GM21619 (cell line): ENCODE measurements around the gene KMT5B.
"Not testable (repeated sequence)": the region's sequence is repeated elsewhere in the genome, so short reads cannot be mapped to it uniquely, and the experiment has no call there.

Experiments used
- ATAC-seq: cut with Tn5 transposase; IDR thresholded peaks from one replicate; pipeline ENCODE4 v1.9.1; 2021; ENCODE audit not compliant: unreplicated experiment

Gene KMT5B

DNA sequence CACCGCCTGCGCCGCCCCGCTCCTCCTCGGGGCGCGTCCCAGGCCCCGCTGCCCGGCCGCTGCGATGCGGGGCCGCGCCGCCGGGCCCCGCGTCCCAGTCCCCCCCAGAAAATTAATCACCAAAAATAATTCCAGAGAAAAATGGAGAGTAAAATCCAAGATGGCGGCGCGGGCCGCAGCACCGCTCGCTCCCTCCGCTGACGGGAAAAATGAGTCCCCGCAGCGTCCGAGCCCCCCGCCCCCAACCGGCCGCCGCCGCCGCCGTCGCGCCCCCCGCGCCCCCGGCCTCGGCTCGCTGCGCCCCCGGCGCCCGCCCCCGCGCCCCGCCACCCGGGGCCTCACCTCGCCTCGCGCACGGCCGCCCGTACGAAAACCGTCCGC lies at the start of gene KMT5B:
Gene KMT5B (minus strand): TSS at position 162 of the 381 bp plus-strand sequence. CDS start 23,220 bp downstream, outside the sequence.
- ATAC-seq = peak; percentile 16

DNA sequence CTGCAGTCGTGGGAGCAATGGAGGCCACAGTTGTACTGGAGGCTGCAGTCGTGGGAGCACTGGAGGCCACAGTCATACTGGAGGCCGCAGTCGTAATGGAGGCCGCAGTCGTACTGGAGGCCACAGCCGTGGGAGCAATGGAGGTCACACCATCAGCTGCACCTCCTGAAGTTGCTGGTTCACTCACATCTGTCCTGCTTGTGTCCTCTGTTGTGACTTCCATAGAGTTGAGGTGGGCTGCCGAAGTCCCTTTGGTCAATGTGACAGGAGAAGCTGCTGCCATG lies 49.4 kb upstream of the KMT5B start:
- no peak for ATAC-seq

DNA sequence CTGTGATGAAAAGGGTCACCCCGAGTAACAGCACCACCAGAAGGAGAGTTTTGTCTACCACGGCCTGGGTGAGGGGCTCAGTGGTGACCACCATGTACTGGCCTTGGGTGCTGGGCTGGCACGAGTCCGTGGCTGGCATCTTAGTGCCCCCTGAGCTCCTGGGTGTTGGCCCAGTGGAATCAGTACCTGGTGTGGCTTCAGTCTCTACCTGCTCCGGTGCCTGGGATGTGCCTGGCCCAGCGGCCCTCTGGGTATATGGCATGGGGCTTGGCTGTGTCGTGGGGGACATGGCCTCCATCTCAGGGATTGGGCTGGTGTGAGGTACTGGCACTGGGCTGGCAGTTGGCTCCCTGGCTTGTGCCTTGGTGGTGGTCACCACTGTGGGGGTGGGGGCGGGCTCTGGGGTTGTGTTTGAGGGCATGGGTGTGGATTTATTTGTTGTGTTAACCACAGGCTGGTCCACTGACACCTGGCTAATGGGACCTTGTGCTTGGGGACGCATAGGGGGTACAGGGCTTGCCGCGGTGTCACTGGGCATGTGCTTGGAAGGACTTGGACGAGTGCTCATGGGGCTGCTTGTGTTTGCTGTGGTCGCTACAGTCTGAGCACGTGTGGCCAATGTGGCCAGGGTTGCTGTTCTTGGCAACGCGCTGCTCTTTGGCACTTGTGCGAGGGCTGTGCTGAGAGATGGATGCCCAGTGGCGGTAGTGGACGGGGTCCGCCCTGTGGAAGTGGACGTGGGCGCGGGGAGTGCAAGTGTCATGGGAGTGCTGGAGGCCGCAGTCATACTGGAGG lies 48.9 kb upstream of the KMT5B start:
- ATAC-seq = no peak

DNA sequence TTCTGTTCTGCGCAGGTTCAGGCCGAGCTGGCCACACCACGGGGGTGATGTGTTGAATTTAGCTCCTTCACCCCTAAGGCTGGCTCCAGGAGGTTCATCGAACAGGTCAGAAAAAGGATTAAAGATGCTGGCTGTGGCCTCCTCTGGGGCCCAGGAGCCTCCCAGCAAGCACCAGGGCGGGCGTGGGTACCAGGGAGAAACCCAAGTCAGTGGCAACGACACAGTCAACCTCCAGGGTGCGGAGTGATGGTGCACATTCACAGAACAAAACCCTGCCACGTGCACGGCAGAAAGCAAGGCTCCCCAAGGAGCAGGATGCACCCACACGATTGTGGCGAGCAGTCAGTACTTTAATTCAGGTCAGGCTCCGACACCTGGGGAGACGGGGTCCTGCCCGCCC lies 47.9 kb upstream of the KMT5B start:
- no peak for ATAC-seq

DNA sequence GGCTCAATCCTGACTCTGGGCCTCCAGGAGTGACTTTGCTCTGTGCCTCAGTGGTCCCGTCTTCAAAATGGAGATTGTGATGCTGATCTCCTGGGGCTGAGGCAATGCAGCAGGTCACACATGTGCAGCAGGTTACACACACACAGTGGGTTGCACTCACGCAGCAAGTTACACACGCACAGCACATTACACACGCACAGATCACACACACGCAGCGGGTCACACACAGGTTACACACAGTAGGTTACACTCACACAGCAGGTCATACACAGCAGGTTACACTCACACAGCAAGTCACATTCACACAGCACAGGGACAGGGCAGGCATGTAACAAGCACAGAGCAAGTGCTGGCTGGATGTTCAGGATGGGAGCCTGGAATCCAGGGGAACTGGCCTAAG lies 47.4 kb upstream of the KMT5B start:
- ATAC-seq = no peak

DNA sequence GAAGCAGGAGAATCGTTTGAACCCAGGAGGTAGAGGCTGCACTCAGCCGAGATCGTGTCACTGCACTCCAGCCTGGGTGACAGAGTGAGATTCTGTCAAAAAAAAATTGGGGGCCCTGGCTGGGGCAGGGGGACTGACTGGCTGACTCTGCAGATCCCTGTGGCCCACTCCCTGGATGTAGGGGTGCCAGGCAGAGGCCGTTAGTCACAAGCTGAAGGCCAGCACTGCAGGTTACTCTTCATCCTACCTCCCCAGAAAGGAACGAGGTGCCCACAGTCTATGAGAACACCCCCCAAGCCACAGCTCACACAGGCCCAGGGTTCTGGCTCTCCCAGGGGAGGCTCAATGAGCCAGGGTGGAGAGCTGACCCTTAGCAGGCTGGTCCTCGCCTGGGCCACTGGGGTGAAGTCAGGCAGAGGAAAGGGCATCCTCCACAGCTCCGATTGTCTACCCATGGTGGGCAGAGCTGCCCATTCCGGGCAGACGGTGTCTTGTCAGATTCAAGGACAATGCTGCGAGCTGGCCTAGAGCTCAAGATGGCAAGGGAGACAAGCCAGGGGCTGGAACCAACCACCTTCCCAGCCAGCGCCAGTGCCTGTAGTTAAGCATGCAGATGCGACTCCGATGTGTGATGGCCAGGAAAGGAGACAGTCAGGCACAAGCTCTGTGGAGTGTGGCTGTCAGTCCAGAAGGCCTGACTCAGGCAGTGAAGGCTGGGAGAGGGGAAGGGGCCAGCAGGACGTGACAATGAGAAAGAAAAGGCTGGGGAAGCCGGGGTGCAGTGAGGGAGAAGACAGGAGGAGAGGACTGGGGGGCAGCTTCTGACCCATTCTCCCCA lies 46.2 kb upstream of the KMT5B start:
- no peak for ATAC-seq

DNA sequence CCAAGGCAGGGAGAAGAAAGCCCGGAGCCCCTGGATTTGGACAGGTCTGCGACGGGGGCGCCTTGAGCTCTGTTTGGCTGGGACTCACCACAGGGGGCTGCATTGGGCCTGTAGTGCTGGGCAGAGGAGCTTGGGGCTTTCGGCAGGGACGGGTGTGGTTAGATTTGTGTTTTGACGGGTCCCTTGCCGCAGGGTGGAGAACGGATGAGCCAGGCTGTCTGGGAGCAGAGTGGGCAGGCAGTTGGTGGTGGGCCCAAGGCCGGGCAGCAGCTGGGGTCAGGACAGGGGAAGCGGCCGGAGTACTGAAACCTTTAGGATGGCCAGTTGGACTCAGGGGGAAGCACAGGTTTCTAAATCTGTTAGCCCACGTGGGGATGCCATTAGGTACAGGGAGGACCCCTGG lies 45.3 kb upstream of the KMT5B start:
- ATAC-seq = no peak

DNA sequence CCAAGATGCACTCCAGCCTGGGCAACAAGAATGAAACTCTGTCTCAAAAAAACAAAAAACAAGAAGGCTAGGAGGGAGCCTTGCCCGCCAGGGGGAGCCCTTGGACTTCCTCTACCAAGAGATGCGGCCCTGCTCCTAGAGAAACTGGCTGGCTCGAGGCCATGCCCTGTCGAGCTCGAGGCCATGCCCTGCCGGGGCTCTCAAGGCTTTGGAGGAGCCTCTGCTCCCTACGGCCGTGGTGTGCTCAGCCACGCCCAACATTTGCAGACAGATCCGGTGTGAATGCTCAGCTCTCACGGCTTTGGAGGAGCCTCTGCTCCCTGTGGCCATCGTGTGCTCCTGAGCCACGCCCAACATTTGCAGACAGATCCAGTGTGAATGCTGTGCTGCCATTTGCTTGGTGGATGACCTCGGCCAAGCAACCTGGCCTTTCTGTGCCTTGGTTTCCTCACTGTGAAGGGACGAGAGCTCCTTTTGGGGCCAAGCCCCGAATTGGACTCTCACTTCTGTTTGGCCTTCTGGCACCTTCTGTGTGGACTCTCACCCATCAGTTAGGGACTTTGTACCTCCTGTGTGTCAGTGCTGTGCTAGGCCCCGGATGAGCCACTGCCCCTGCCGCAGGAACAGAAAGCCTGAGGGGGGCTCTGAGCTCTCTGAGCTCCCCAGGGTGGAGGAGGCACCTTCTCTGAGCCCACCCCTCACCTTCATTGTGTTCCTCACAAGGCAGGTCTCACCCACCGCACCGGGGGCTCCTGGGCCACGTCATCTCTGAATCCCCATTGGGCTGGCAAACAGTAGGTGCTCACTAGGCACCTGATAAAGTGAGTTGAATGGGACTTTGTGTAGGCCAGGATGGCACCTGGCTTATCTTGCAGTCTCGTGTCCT lies 44.6 kb upstream of the KMT5B start:
- ATAC-seq = no peak

DNA sequence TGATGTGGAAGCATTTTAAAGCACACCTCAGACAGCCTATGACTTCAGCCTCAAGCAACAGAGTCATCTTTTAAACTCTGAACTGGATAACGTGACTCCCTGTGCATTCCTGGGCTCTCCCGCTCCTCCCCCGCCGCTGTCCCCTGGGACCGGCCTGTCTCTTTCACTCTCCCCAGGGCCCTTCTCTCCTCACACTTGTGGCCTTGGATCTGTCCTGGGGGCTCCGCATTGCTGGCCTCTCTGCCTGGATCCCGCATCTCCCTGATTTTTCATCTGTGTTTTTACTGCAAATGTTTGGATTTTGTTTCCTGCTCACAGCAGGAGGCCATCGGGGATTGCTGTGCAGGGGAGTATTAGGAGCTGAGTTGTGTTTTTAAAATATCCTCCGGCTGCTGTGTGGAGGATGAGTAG lies 43.2 kb upstream of the KMT5B start:
- ATAC-seq = no peak

DNA sequence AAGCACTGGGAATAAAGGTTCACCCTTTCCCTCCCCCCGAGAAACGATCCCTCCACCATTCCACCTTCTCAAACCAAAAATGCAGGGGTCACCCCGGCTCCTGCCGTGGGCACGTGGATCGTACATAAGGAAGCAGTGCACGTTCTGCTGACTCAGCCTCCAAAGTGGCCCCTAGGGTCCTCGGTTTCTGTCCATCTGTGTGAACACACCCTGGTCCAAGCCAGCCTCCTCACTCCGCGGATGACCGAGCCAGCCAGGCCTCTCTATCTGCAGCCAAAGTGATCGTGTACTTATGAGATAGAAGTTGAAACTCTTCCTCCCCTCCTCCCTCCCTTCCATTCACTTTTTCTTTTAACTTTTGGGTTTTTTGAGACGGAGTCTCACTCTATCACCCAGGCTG lies 42.4 kb upstream of the KMT5B start:
- no peak for ATAC-seq

DNA sequence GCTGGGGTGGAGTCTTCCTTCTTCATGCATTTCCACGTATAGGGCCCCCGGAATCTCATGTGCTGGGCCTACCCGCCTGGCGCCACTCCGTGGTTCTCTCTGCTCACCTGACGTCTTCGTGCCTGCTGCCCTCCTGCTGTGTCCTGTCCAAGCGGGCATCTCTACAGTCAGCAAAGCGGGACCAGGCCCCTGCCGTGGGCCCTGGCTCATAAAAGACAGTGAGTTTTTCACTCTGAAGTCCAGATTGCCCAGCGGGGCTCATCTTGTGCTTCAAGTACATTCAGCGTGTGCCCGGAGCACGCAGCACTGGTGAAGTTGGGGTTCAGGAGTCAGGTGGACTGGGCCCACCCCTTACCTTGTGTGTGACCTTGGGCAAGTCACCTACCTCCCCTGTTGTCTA lies 41.3 kb upstream of the KMT5B start:
- ATAC-seq = no peak

DNA sequence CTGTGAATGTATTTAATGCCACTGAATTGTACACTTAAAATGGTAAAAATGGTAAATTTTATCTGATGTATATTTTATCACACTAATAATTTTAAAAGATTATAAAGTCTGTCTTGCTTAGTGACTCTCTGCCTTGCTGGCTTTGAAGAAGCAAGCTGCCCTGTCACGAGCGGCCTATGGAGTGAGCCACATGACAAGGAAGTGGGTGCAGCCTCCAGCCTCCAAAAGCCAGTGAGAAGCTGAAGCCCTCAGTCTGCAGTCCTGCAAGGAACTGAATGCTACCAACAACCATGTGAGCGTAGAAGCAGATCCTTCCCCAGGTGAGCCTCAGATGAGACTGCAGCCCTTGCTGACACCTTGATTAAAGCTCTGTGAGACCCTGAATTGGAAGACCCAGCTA lies 38.7 kb upstream of the KMT5B start:
- no peak for ATAC-seq

DNA sequence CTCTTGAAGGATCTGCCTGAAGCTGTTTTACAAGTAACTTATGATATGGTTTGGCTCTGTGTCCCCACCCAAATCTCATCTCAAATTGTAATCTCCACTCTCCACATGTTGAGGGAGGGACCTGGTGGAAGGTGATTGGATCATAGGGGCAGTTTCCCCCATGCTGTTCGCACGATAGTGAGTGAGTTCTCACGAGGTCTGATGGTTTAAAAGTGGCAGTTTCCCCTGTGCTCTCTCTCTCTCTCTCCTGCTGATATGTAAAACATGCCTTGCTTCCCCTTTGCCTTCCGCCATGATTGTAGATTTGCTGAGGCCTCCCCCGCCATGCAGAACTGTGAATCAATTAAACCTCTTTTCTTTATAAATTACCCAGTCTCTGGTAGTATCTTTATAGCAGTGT lies 31.8 kb upstream of the KMT5B start:
- not testable (repeated sequence) for ATAC-seq

DNA sequence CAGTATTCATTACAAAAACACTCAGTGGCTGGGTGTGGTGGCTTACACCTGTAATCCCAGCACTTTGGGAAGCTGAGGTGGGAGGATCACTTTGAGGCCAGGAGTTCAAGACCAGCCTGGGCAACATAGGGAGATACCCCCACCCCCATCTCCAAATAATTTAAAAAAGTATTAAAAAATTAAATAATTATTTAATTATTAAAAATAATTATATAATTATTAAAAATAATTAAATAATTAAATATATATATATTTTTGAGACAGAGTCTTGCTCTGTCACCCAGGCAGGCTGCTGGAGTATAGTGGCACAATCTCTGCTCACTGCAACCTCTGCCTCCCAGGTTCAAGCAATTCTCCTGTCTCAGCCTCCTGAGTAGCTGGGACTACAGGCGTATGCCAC lies 30.8 kb upstream of the KMT5B start:
- ATAC-seq = not testable (repeated sequence)

DNA sequence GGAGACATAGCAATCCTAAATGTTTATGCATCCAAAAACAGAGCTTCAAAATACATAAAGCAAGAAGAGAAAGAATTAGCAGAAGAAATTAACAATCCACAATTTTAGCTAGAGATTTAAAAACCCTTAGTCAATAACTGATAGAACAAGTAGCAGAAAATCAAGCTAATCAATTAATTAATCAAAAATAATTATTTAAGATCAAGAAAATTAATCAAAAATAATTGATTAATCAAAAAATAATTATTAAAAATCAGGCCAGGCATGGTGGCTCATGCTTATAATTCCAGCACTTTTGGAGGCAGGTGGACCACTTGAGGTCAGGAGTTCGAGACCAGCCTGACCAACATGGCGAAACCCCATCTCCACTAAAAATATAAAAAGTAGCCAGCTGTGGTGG lies 29.5 kb upstream of the KMT5B start:
- ATAC-seq = no peak

DNA sequence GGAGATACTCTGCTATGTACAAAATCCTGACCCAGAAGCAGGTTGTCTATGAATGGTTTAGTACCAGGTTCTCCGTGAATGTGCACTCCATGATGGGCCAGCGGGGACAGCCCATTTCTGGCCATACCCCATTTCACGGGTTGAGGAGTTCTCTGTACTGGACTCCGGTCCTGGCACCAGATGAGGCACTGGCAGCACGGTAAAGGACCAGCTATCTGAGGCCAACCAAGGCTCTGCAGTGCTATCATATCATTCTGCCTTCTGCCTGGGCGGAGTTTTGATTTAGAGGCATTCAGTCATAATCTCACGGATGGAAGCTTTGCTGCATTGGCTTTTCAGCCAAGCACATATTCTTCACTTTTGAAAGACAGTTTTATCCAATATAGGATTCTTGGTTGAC lies 18.5 kb upstream of the KMT5B start:
- ATAC-seq = no peak

DNA sequence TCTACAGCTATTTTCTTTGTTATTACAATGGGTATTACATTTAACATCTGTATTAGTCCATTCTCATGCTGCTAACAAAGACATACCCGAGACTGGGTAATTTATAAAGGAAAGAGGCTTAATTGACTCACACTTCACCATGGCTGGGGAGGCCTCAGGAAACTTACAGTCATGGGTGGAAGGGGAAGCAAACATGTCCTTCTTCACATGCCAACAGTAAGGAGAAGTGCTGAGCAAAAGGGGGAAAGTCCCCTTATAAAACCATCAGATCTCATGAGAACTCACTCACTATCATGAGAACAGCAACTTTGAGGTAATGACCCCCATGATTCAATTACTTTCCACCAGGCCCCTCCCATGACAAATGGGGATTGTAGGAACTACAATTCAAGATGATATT lies 16.5 kb upstream of the KMT5B start:
- no peak for ATAC-seq

DNA sequence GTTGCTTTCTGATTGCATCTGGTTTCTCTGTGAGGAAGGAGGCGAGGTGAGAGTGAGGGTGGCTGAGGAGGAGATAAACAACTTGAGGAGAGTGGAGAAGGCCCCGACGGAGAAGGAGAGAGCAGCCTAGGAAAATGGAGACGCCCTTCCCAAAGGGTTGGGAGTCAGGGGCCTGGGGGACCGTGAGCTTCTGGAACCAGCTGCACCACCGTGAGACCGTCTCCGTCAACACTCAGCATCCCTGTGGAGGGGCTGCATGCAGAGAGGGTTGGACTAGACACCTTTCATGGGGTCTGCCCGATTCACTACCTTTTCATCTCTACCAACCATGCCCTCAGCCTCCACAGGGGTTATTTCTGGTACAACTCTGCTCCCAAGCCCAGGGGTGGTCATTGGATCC lies 13.3 kb upstream of the KMT5B start:
- ATAC-seq = no peak

DNA sequence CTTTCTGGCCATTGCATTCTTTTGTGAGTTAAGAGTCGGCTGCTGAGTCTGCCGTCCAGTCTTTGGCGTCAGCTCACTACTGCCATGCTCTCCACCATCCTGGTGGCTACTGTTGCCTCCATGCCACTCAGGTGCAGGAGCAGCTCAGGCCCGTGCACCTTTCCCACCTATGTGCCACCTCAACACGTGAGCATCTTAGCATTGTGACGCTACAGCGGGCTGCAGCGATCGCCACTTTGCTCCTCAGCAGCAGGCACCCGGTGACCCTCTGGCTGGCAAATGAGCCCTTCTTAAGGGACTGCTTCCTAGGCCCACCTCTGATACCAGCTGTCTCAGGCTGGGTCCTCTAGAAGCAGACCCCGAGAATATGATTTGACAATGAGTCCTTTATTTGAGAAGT lies 11.5 kb upstream of the KMT5B start:
- no peak for ATAC-seq

DNA sequence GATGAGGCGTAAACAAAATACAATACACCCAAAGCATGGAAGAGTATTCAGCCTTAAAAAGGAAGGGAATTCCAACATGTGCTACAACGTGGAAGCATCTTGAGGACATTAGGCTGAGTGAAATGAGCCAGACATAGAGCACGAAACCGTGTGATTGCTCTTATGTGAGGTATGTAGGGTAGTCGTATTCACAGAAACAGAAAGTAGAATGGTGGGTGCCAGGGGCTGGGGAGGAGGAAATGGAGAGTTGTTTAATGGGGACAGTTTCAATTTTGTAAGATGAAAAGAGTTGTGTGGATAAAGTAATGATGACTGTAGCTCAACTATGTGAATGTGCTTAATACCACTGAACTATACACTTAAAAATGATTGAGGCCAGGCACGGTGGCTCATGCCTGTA lies 10.2 kb upstream of the KMT5B start:
- ATAC-seq = no peak

DNA sequence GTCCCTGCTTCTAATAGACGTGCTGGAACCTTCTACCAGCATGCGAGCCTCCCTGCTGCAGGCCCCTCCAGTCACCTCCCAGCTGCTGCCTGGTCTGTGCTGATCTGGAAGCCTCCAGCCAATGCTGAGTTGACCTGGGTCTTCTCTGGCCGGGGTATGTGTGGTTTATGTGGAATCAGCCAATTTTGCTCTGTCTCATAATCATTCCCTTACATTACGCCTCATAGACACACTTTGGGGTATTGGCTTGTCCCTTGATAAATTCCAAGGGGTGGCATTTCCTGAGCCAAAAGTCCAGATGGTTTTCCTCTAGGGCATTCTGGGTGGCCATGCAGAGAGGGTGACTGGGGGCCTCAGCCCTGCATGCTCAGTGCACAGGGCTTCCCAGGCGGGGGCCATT lies 8.3 kb upstream of the KMT5B start:
- no peak for ATAC-seq
